Measurements from ENCODE around the gene CYB5R4.

CYB5R4 gene

GRCh38 chr6:83985715-83986114 lies 126.2 kb downstream of the CYB5R4 start:
- DNase-seq = no peak

GRCh38 chr6:83998021-83998584 lies 138.6 kb downstream of the CYB5R4 start:
- DNase-seq = no peak

GRCh38 chr6:84001119-84001518 lies 141.6 kb downstream of the CYB5R4 start:
- DNase-seq = no peak

- DNase-seq = peak; percentile 15
Measured at GRCh38 chr6:84002226-84002625, 142.7 kb downstream of the CYB5R4 start.

- DNase-seq = no peak
Measured at GRCh38 chr6:84003131-84003530, 143.6 kb downstream of the CYB5R4 start.

GRCh38 chr6:84003654-84004053 lies 144.2 kb downstream of the CYB5R4 start:
- no peak for DNase-seq

- DNase-seq = no peak
Measured at GRCh38 chr6:84007871-84008270, 148.4 kb downstream of the CYB5R4 start.

GRCh38 chr6:84013354-84013753 lies 153.9 kb downstream of the CYB5R4 start:
- no peak for DNase-seq

- DNase-seq = no peak
Measured at GRCh38 chr6:84013931-84014330, 154.4 kb downstream of the CYB5R4 start.

GRCh38 chr6:84016029-84016428 lies 156.5 kb downstream of the CYB5R4 start:
- no peak for DNase-seq

Data from NCI-H2171 (cell line).